HG03280 (cell line): ENCODE results near the gene KRTAP10-4.
"Not testable (repeated sequence)": the region's sequence is repeated elsewhere in the genome, so short reads cannot be mapped to it uniquely, and the experiment has no call there.

Experiments
- ATAC-seq: cut with Tn5 transposase; IDR thresholded peaks from one replicate; pipeline ENCODE4 v1.9.1; 2021; ENCODE audit warnings: mild to moderate bottlenecking, moderate library complexity; ENCODE audit not compliant: unreplicated experiment

KRTAP10-4 gene

GRCh38 chr21:44578371-44579055 is 5.0 kb downstream of the KRTAP10-4 start:
- no peak for ATAC-seq

- ATAC-seq: no peak
Observed at GRCh38 chr21:44579056-44579832, 5.7 kb downstream of the KRTAP10-4 start.

GRCh38 chr21:44579833-44580144 is 6.3 kb downstream of the KRTAP10-4 start:
- no peak for ATAC-seq

GRCh38 chr21:44580231-44580821 is 6.8 kb downstream of the KRTAP10-4 start, which contains the start of gene KRTAP10-5:
KRTAP10-5 (minus strand) TSS chr21:44580604; CDS start chr21:44580578, 26 bp downstream.
- ATAC-seq: not testable (repeated sequence)

- ATAC-seq: no peak
Observed at GRCh38 chr21:44581158-44581557, 7.6 kb downstream of the KRTAP10-4 start.

DNA sequence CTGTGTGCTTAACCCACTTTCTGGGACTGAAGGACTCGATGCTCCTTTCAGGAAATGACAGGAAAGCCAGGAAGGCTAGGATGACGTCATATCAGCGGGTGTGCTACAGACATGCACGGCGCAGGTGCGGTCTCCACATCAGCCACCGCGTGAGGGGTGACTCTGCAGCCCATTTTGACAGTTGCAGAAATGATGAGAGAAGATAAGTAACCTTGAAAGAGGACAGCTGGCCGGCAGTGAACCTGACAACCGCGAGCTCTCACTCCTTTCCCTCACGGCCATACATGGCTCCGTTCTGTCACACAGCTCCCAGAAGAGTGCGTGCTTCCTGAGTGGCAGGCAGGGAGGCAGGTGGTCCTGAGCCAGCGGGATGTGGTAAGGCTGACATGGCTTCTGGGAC is 8.5 kb downstream of the KRTAP10-4 start:
- ATAC-seq: no peak

GRCh38 chr21:44583089-44583799 is 9.7 kb downstream of the KRTAP10-4 start:
- ATAC-seq: no peak

DNA sequence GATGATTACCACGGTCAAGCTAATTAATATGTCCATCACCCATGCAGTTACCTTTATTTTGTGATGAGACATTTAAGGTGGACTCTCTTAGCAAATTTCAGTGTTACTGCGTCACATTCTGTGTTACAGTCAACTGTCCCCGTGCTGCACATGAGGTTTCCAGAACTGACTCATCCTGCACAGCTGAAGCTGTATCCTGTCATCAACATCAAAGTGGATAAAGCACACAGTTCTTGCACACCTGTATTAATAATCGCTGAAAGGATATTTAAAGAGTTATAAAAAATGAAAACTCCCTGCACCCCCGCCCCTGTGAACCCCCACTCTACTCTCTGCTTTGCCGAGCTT is 10.2 kb downstream of the KRTAP10-4 start:
- no peak for ATAC-seq

DNA sequence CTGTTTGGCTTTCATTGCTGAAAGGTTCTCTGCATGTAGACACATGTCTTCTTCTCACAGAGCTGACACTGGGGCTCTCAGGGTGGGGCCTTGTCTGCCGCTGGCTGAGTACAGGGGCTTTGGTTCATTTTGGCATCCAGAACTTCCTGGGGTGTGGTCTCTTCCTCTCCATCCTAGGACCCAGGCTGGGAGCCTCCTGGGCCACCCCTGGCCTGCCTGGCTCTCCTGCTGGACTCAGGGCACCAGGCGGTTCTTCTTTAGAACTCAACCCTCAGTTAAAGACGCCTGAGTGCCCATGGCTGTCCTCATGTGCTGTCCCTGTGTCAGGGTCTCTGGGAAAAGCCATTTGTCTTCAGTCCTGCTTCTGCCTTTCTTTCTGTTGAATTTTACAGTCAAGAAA is 12.4 kb downstream of the KRTAP10-4 start:
- ATAC-seq: no peak

- no peak for ATAC-seq
Observed at GRCh38 chr21:44589094-44589493, 15.6 kb downstream of the KRTAP10-4 start.

DNA sequence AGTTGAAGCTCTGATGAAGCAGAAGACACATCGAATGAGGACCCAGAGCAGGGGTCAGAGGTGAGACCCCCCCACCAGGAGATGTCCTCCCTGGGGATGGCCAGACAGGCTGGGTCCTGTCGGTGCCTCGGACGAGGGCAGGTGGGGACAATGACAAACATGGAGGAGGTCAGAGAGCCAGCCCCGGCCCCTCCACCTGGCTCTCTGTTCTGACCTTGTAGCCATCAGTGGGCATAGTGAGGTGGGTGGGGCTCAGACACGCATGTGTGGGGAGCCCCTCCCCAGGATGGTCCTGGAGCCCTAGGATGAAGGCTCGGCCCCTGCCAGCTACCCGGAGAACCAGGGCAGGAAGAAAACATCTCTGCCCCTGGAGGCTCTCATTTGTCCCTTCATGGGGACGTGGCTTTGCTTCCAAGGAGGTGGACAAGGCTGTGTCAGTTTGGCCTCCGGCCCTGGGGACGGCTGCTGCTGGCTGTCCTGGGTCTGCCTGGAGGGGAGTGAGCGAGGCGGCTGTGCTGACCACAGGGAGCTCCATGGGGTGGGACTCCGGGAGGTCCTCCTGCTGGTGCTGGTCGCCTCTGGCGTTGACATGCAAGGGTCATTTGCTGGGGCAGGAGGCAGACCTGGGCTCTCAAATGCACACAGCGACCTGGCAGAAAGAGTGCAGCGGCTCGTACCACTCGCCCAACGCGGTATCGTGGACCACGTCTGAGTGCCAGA is 16.2 kb downstream of the KRTAP10-4 start:
- no peak for ATAC-seq

GRCh38 chr21:44590311-44590721 is 16.8 kb downstream of the KRTAP10-4 start:
- no peak for ATAC-seq

DNA sequence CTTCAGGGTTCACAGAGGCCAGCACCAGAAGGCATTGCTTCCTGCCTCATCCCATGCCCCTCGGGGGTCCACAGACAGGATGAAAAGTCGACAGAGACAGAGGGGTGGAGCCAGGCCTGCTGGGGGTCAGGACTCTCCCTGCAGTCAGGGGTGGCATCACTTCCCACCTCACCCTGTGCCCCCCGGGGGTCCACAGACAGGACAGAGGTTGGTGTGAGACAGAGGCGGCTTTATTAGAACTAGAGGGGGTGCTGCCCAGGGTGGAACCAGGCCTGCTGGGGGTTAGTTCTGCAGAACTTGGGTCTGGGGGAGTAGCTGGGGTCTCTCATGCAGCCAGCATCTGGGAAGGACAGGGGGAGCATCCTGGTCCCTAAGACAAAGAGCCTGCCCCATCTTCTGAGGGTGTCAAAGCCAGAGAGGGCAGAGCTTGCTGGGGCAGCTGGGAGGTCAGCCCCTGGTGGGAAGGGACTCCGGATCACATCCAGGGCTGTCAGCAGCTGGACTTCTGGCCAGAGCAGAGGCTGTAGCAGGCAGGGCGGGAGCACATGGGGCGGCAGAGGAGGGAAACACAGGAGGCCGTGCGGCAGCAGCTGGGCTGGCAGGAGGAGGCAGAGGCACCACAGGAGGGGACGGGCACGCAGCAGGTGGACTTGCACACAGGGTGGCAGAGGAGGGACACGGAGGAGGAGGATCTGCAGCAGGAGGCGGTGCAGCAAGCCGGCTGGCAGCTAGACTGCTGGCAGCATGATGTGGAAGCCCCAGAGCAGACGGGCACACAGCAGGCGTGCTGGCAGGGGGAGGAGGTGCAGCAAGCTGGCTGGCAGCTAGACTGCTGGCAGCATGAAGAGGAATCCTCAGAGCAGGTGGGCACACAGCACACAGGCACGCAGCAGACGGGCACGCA is 17.6 kb downstream of the KRTAP10-4 start:
- not testable (repeated sequence) for ATAC-seq

DNA sequence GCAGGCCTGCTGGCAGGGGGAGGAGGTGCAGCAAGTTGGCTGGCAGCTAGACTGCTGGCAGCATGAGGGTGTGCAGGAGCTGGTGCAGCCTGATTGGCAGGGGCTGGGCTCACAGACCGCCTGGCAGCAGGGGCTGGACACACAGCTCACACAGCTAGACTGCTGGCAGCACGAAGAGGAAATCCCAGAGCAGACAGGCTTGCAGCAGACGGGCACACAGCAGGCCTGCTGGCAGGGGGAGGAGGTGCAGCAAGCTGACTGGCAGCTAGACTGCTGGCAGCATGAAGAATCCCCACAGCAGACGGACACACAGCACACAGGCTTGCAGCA is 18.2 kb downstream of the KRTAP10-4 start:
- ATAC-seq: not testable (repeated sequence)

DNA sequence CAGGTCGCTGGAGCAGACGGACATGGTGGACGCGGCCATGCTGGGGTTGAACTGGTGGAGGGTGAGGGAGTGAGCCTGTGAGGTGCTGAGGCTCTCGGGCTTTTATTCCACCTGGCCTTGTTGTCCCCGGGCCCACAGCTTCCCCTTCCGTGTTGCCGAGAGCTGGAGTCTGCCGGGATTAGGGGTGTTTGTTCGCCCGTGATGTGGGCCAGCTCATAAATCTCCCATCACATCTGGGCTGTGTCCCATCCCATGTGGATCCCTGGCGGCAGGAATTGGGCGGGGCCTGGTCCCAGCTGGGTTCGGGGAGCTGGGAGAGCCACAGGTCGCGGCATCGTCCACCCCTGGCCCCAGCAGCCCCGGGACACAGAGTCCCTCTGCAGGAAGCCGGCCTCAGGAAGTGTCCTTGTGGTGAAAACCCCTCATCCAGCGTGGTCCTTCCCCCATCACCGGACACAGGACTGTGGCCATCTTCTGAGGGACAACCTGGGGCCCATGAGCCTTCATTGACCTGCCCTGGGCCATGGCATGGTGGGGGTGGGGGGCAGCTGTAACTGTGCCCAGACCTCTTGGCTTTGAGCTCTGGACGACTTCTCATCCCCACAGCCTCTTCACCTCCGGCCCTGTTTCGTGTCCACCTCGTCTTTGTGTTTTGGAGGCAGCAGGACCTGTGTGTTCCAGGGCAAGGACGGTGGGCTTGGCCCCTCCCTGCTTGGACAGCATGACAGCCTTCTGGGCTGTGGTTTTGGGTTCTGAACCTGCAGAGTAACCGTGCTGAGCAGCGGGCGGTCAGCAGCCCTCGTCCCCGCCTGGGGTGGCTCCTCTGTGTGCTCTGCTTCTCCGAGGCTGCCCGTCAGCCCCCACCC is 19.1 kb downstream of the KRTAP10-4 start, which contains the start of gene KRTAP10-6:
TSS of gene KRTAP10-6 (minus strand) at position 60 of the 866 bp plus-strand sequence. CDS start at position 39, 21 bp downstream.
- no peak for ATAC-seq

DNA sequence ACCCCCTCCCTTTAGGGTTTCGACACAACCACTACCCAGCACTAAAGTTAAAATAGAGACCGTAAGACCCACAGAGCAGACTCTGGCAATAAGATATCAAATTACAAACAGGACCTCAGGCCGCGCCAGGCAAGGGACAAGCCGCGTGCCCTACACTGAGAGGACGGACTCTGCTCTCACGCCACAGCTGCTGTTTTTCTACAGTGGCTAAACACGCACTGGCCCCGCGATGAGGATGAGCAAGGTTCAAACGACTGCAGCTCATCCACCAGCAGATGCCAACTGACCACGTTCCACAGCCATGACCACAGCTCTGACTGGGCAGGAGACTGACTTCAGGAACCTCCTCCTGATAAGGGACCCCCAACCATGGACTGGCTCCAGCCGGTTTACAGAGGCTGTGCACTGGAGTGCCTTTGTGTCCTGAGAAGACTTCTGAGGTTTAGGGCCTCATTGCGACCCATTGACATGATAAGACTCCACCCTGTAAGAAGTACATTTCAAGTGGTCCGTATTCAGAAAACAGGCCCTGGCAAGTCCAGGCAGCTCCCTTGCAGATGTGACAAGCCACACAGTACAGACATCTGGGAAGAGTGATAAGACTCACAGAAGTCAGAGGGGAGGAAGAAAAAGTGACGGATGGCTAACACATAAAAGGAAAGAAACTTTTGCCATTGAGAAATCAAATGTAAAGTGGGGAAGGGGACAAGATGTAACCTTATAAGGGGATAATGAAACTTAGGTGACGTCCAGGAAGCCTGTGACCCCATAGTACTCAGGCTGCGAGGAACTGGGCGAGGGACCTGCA is 20.3 kb downstream of the KRTAP10-4 start:
- ATAC-seq: no peak

DNA sequence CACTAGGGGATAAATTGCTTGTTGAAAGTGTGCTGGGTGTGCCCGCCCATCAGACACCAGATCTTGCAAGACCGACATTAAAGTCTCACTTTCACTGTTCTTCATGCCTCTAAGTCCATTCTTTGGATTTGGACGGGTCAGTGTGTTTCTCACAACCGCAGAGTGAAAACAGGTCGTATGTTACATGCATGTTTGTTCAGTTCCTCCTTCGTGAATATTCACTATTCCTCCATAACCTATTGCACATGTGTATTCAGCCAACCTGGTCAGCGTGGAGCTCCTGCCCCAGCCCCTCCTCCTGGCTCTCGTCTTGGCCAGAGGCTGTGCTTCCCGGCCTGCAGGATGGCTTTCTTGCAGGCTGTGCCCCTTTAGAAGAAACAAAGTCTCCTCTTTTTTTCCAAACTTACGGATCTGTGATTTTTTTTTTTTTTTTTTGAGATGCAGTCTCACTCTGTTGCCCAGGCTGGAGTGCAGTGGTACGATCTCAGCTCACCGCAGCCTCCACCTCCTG is 20.9 kb downstream of the KRTAP10-4 start:
- no peak for ATAC-seq

DNA sequence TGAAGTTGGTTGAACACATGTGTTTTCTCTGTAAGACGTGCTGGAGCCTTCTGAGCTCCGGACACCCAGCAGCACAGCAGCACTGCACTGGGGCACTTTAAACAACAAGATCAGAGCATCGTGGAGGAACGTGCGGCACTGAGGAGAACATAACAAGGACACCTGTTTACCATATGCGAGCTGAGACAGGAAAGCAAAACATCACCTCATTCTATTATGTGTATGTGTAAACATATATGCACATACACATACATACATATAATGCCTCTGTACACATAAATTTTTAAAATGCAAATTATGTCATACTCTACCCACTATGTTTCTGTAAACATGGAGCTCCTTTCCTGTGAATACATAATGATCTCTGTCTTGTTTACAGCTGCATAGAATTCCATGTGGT is 22.0 kb downstream of the KRTAP10-4 start:
- no peak for ATAC-seq
